MCF 10A (cell line): ENCODE data around the gene ADAM23. TPM values are rescaled to one million over a fixed set of nuclear protein-coding genes. Genes with fewer than 3 reads are reported as not detected.

ENCODE experiments used
- BruUV-seq: library from RNA; stranded (reverse); fragments of 400-500 nt; replicated peaks from 2 replicates; lab custom pipeline; 2021; lab: Mats Ljungman, UMichigan
- CTCF ChIA-PET: fragments of 300-600 bp; sonication (Branson Sonifier 250); formaldehyde crosslinking; extraction: SDS; loops from one replicate; lab custom pipeline; 2021; ENCODE audit warnings: antibody characterized with exemption, inconsistent platforms; lab: Yijun Ruan, JAX
- POLR2A ChIA-PET: fragments of 300-600, 350-650 bp; sonication (Branson Sonifier 250); formaldehyde crosslinking; extraction: SDS; loops from one replicate; lab custom pipeline; 2020; ENCODE audit warnings: antibody characterized with exemption, inconsistent platforms; lab: Yijun Ruan, JAX
- DNase-seq: peaks from one replicate; pipeline ENCODE4 v3.0.0-alpha.2; 2018; ENCODE audit not compliant: unreplicated experiment
- H3K27ac Mint-ChIP-seq: one replicate; pipeline ENCODE4 v1.8.0; 2022; ENCODE audit warnings: mild to moderate bottlenecking, low read depth, mixed read lengths; ENCODE audit not compliant: unreplicated experiment
- H3K27me3 Mint-ChIP-seq: one replicate; pipeline ENCODE4 v1.8.0; 2022; ENCODE audit warnings: mixed read lengths; ENCODE audit not compliant: insufficient read depth, unreplicated experiment
- H3K36me3 Mint-ChIP-seq: one replicate; pipeline ENCODE4 v1.8.0; 2022; ENCODE audit warnings: mild to moderate bottlenecking, moderate library complexity, mixed read lengths; ENCODE audit not compliant: insufficient read depth, unreplicated experiment
- H3K4me1 Mint-ChIP-seq: one replicate; pipeline ENCODE4 v1.8.0; 2022; ENCODE audit warnings: mixed read lengths; ENCODE audit not compliant: insufficient read depth, unreplicated experiment
- H3K4me3 Mint-ChIP-seq: one replicate; pipeline ENCODE4 v1.8.0; 2022; ENCODE audit warnings: mild to moderate bottlenecking, moderate library complexity, mixed read lengths; ENCODE audit not compliant: unreplicated experiment
- H3K9me3 Mint-ChIP-seq: one replicate; pipeline ENCODE4 v1.8.0; 2022; ENCODE audit warnings: mixed read lengths; ENCODE audit not compliant: unreplicated experiment
- CTCF ChIP-seq: fragments of 200-600 bp; IDR thresholded peaks from one replicate; pipeline ENCODE4 v1.8.0; 2022; ENCODE audit warnings: antibody characterized with exemption, mild to moderate bottlenecking; ENCODE audit not compliant: unreplicated experiment
- intact Hi-C: fragments of 100-400 bp; cut with micrococcal nuclease; formaldehyde crosslinking; loops from 2 replicates; pipeline ENCODE4 v1.14.1; 2022
- total RNA-seq: library from RNA; stranded (reverse); gene quantifications from 2 replicates; pipeline ENCODE4 v1.2.3, GENCODE V29; 2022

ADAM23 gene
- total RNA-seq, 1 experiment from 2014 or later, result 0.12 TPM

GRCh38 chr2:206562375-206562774, 119.0 kb downstream of the ADAM23 start:
- DNase-seq, result no peak
- Mint-ChIP-seq H3K9me3 (no peaks in the 10 kb centered on the region), H3K36me3 (no peaks in the 10 kb centered on the region), H3K4me1 (peaks cover 6% of the 10 kb centered on the region), H3K4me3 (no peak overlapping the region), H3K27ac (no peak overlapping the region), H3K27me3 (no peaks in the 10 kb centered on the region)
- no peak for TF ChIP-seq CTCF
- intact Hi-C loops, result no loop called here
- ChIA-PET POLR2A (interaction anchor here (0.7 to 1.4 kb wide), 3 partner anchors 8 to 210 kb away, joined by 3 to 4 read pairs (median 3); no protein-coding TSS in a partner anchor), CTCF (interaction anchor here (0.5 to 1.0 kb wide), 8 partner anchors 8 to 677 kb away, joined by 3 to 4 read pairs (median 3); no protein-coding TSS in a partner anchor)
- no TSS peak for BruUV-seq

- H3K4me3 Mint-ChIP-seq, result no peak overlapping the region
- no peak for TF ChIP-seq CTCF
- H3K27ac Mint-ChIP-seq, result no peak overlapping the region
- intact Hi-C loops, result no loop called here
- H3K4me1 Mint-ChIP-seq, result peaks cover 6% of the 10 kb centered on the region
- H3K9me3 Mint-ChIP-seq, result no peaks in the 10 kb centered on the region
- CTCF ChIA-PET, result no interaction called here
- POLR2A ChIA-PET, result no interaction called here
- DNase-seq, result no peak
- BruUV-seq, result no TSS peak
- no peaks in the 10 kb centered on the region for H3K27me3 Mint-ChIP-seq
- no peaks in the 10 kb centered on the region for H3K36me3 Mint-ChIP-seq
These were observed 120.0 kb downstream of the ADAM23 start for GRCh38 chr2:206563374-206563773.

GRCh38 chr2:206565666-206566065, 122.3 kb downstream of the ADAM23 start:
- CTCF ChIA-PET, result interaction anchor here (0.6 kb wide), 1 partner anchor 1475 kb away, joined by 3 read pairs; no protein-coding TSS in a partner anchor
- no peaks in the 10 kb centered on the region for H3K36me3 Mint-ChIP-seq
- TF ChIP-seq CTCF, result no peak
- DNase-seq, result no peak
- H3K9me3 Mint-ChIP-seq, result no peaks in the 10 kb centered on the region
- no peak overlapping the region for H3K4me3 Mint-ChIP-seq
- POLR2A ChIA-PET, result no interaction called here
- no peaks in the 10 kb centered on the region for H3K4me1 Mint-ChIP-seq
- no peaks in the 10 kb centered on the region for H3K27me3 Mint-ChIP-seq
- BruUV-seq, result no TSS peak
- intact Hi-C loops, result no loop called here
- H3K27ac Mint-ChIP-seq, result no peak overlapping the region

GRCh38 chr2:206569470-206569869, 126.1 kb downstream of the ADAM23 start:
- H3K4me3 Mint-ChIP-seq, result no peak overlapping the region
- H3K36me3 Mint-ChIP-seq, result no peaks in the 10 kb centered on the region
- no peak overlapping the region for H3K27ac Mint-ChIP-seq
- POLR2A ChIA-PET, result no interaction called here
- no peaks in the 10 kb centered on the region for H3K9me3 Mint-ChIP-seq
- TF ChIP-seq CTCF, result no peak
- no peaks in the 10 kb centered on the region for H3K27me3 Mint-ChIP-seq
- intact Hi-C loops, result no loop called here
- H3K4me1 Mint-ChIP-seq, result no peaks in the 10 kb centered on the region
- CTCF ChIA-PET, result no interaction called here
- no TSS peak for BruUV-seq
- DNase-seq, result no peak
